ENCODE results near the gene MCRIP1.

DNA sequence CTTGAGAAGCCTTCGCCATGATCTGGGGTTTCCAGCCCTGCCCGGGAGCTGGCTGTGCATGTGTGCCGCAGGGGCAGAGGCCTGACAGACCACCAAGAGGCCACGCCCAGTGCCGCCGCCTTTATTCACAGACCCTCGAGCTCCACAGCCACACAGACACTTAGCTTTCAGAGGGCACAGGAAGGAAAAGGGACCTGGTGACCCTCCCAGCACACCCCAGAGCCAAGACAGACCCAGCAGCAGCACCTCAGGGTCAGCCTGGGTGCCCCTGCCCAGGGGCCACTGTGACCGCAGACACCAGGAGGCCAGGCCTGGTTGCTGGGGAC lies 10.8 kb downstream of the MCRIP1 start:
- TF ChIP-seq CTCF (conservative IDR thresholded peaks at IDR 0.05 in 1 of 2, IDR thresholded peaks at IDR 0.05 in 1 of 2; ENCODE audit: extremely low read depth in 1 of 2, insufficient read depth in 1 of 2, low read depth in 1 of 2, low read length in 2 of 2) (no peak), EZH2 (IDR thresholded peaks at IDR 0.05; ENCODE audit: borderline replicate concordance, low read length) (no peak)

Data from mammary epithelial cell (primary cell).